Natural killer cell treated with Interleukin-12 subunit alpha and Interleukin-12 subunit beta and Interleukin-15 and Interleukin-18, amount 100 ng/mL, for 72 hours (primary cell): ENCODE results near the gene ZSWIM1. TPM values are rescaled to one million over a fixed set of nuclear protein-coding genes. Genes with fewer than 3 reads are reported as not detected.
"Not testable (repeated sequence)": the region's sequence is repeated elsewhere in the genome, so short reads cannot be mapped to it uniquely, and the experiment has no call there.

ENCODE experiments used
- ATAC-seq, 2 donors: fragments of 150-1000 bp; cut with Tn5 transposase in 1 of 2; sonication (Bioruptor Pico), chemical (Tn5 transposase) in 1 of 2; 2 replicates each; pipeline ENCODE4 v1.10.0; 2021
- DNase-seq: peaks from one replicate; pipeline ENCODE4 v3.0.0; 2022; ENCODE audit warnings: low spot score
- H3K27ac Mint-ChIP-seq, 2 donors: 1 replicate in 1 of 2; 2 replicates in 1 of 2; pipeline ENCODE4 v1.8.0; 2022; ENCODE audit warnings: mixed read lengths in 2 of 2, mild to moderate bottlenecking in 1 of 2, moderate library complexity in 1 of 2
- H3K27me3 Mint-ChIP-seq, 2 donors: 1 replicate in 1 of 2; 2 replicates in 1 of 2; pipeline ENCODE4 v1.8.0; 2022; ENCODE audit warnings: mixed read lengths in 2 of 2
- H3K36me3 Mint-ChIP-seq: one replicate; pipeline ENCODE4 v1.8.0; 2022; ENCODE audit warnings: mixed read lengths
- H3K4me1 Mint-ChIP-seq, 2 donors: 1 replicate in 1 of 2; 2 replicates in 1 of 2; pipeline ENCODE4 v1.8.0; 2022; ENCODE audit warnings: low read depth in 2 of 2, mixed read lengths in 2 of 2, mild to moderate bottlenecking in 1 of 2
- H3K4me3 Mint-ChIP-seq: one replicate; pipeline ENCODE4 v1.8.0; 2022; ENCODE audit warnings: mixed read lengths
- H3K9me3 Mint-ChIP-seq: 2 replicates; pipeline ENCODE4 v1.8.0; 2022; ENCODE audit warnings: mixed read lengths
- total RNA-seq, 2 donors: library from RNA; stranded (reverse); gene quantifications; one replicate each; pipeline ENCODE4 v1.2.3, GENCODE V29; 2022

Gene ZSWIM1
- total RNA-seq, 2 donors from 2014 or later = 2.7 to 3.2 TPM

GRCh38 chr20:45863543-45864470, 17.2 kb upstream of the ZSWIM1 start:
- ATAC-seq (no peak), DNase-seq (no peak)
- H3K27me3 Mint-ChIP-seq = no peaks in the 10 kb centered on the region
- peaks cover 6 to 12% of the 10 kb centered on the region in 2 donors for H3K4me1 Mint-ChIP-seq
- H3K4me3 Mint-ChIP-seq = no peak overlapping the region
- H3K27ac Mint-ChIP-seq = no peak overlapping the region
- H3K36me3 Mint-ChIP-seq = no peaks in the 10 kb centered on the region
- H3K9me3 Mint-ChIP-seq = no peaks in the 10 kb centered on the region

- Mint-ChIP-seq H3K36me3 (no peaks in the 10 kb centered on the region), H3K27me3 (no peaks in the 10 kb centered on the region), H3K4me1 (no peaks in the 10 kb centered on the region), H3K27ac (no peak overlapping the region), H3K9me3 (no peaks in the 10 kb centered on the region), H3K4me3 (no peak overlapping the region)
- no peak for ATAC-seq
- DNase-seq = no peak
Measured at GRCh38 chr20:45866454-45866853, 14.6 kb upstream of the ZSWIM1 start.

DNA sequence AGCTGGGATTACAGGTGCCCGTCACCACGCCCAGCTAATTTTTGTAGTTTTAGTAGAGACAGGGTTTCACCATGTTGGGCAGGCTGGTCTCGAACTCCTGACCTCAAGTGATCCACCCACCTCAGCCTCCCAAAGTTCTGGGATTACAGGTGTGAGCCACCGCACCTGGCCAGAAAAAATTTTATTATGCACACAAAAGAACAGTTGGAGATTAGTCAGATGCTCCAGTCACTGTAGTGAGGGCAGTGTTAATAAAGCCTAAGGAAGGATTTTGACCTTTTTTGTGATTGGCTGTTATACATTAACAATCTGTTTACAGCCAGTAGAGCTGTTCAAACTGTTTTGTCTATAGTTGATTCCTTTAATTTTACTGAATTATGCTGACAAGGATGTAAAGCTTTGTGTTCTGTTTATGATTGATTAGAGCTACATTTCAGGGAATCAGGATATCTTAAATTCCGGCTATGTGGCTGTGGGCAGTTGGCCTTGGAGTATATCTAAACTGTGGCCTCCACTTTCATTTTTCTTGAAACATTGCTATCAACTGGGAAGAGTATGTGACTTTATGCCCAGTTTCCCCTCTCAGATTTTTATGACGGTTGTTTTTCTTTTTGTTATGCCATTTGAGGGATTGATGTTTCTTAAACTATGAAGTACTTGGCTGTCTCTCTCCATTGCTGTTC, 13.8 kb upstream of the ZSWIM1 start:
- Mint-ChIP-seq H3K27ac (no peak overlapping the region), H3K4me1 (no peaks in the 10 kb centered on the region), H3K4me3 (no peak overlapping the region), H3K9me3 (no peaks in the 10 kb centered on the region), H3K36me3 (peaks cover 3% of the 10 kb centered on the region), H3K27me3 (no peaks in the 10 kb centered on the region)
- DNase-seq (no peak), ATAC-seq (no peak)

- no peaks in the 10 kb centered on the region for H3K4me1 Mint-ChIP-seq
- no peak for ATAC-seq
- no peak overlapping the region for H3K27ac Mint-ChIP-seq
- no peaks in the 10 kb centered on the region for H3K9me3 Mint-ChIP-seq
- no peak for DNase-seq
- peaks cover 5% of the 10 kb centered on the region for H3K36me3 Mint-ChIP-seq
- no peak overlapping the region for H3K4me3 Mint-ChIP-seq
- no peaks in the 10 kb centered on the region for H3K27me3 Mint-ChIP-seq
Measured at GRCh38 chr20:45867819-45868176, 13.2 kb upstream of the ZSWIM1 start.

DNA sequence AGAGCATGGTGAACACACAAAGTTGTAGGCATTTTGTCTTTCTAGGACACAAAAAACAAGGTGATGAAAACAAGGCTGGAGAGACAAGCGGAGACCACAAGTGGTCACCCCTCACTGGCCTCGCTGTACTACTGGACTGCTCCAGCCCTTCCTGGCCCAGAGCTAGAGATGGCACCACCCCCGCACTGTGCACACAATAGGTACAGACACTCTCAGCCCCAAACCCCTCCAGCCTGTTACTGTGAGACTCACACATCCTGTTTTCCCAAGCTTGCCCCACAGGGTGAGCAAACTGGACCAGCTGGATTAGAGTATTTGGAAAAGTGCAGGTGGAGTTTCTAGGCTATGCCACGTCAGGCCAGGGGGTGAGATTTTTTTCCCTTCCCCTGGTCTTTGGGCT, 8.4 kb upstream of the ZSWIM1 start:
- H3K9me3 Mint-ChIP-seq = no peaks in the 10 kb centered on the region
- no peak for DNase-seq
- no peak overlapping the region for H3K4me3 Mint-ChIP-seq
- no peak for ATAC-seq
- H3K4me1 Mint-ChIP-seq = no peaks in the 10 kb centered on the region
- H3K27ac Mint-ChIP-seq = no peak overlapping the region
- no peaks in the 10 kb centered on the region for H3K27me3 Mint-ChIP-seq
- H3K36me3 Mint-ChIP-seq = peaks cover 5% of the 10 kb centered on the region

- DNase-seq = no peak
- peaks cover 5% of the 10 kb centered on the region for H3K36me3 Mint-ChIP-seq
- no peaks in the 10 kb centered on the region for H3K4me1 Mint-ChIP-seq
- no peaks in the 10 kb centered on the region for H3K27me3 Mint-ChIP-seq
- H3K27ac Mint-ChIP-seq = no peak overlapping the region
- H3K9me3 Mint-ChIP-seq = no peaks in the 10 kb centered on the region
- ATAC-seq = no peak
- no peak overlapping the region for H3K4me3 Mint-ChIP-seq
Measured at GRCh38 chr20:45873409-45874103, 7.5 kb upstream of the ZSWIM1 start.

DNA sequence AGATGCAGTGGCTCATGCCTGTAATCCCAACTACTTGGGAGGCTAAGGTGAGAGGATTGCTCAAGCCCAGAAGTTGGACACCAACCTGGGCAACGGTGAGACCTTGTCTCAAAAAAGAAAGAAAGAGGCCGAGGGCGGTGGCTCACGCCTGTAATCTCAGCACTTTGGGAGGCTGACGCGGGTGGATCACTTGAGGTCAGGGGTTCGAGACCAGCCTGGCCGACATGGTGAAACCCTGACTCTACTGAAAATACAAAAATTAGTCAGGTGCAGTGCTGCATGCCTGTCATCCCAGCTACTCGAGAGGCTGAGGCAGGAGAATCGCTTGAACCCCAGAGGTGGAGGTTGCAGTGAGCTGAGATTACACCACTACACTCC, 6.9 kb upstream of the ZSWIM1 start:
- not testable (repeated sequence) for H3K27me3 Mint-ChIP-seq, DNase-seq, ATAC-seq, H3K4me3 Mint-ChIP-seq, H3K9me3 Mint-ChIP-seq, H3K36me3 Mint-ChIP-seq, H3K27ac Mint-ChIP-seq, H3K4me1 Mint-ChIP-seq

DNA sequence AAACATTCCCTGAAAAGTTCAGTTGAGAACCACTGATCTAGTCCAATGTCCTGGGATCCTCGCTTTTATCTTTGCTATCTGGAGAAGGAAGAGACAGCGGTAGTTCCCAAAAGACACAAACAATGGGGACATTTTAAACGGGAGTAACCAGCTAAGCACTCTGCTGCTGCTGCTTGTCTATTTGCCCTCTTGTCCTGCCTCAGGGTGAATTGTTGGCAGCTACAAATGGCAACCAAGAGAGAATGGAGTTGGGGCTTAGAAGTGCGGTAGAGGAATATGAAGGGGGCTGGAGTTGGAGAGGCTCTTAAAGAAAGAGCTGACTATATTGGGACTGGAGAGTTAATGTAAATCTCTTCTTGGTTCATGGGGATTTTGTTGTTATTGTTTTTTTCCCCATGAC, 6.5 kb upstream of the ZSWIM1 start:
- Mint-ChIP-seq H3K27ac (no peak overlapping the region), H3K4me3 (no peak overlapping the region), H3K27me3 (no peaks in the 10 kb centered on the region), H3K9me3 (no peaks in the 10 kb centered on the region), H3K36me3 (peaks cover 5% of the 10 kb centered on the region), H3K4me1 (no peaks in the 10 kb centered on the region)
- ATAC-seq (no peak), DNase-seq (no peak)

- DNase-seq (no peak), ATAC-seq (no peak)
- Mint-ChIP-seq H3K9me3 (no peaks in the 10 kb centered on the region), H3K4me1 (peaks cover 8 to 18% of the 10 kb centered on the region in 2 donors), H3K27me3 (peaks cover 4 to 5% of the 10 kb centered on the region in 2 donors), H3K27ac (no peak overlapping the region), H3K4me3 (no peak overlapping the region), H3K36me3 (no peaks in the 10 kb centered on the region)
Measured at GRCh38 chr20:45878076-45878761, 2.8 kb upstream of the ZSWIM1 start.

- H3K27ac Mint-ChIP-seq = no peak overlapping the region
- H3K9me3 Mint-ChIP-seq = no peaks in the 10 kb centered on the region
- H3K4me3 Mint-ChIP-seq = peak overlapping the region; percentile 57
- no peaks in the 10 kb centered on the region for H3K36me3 Mint-ChIP-seq
- DNase-seq (no peak), ATAC-seq (no peak)
- peaks cover 4 to 5% of the 10 kb centered on the region in 2 donors for H3K27me3 Mint-ChIP-seq
- peaks cover 8 to 18% of the 10 kb centered on the region in 2 donors for H3K4me1 Mint-ChIP-seq
Measured at GRCh38 chr20:45882469-45883099, 1.6 kb downstream of the ZSWIM1 start.

GRCh38 chr20:45883100-45883469, 2.1 kb downstream of the ZSWIM1 start:
- no peak for DNase-seq
- H3K27ac Mint-ChIP-seq = no peak overlapping the region
- peaks cover 8 to 18% of the 10 kb centered on the region in 2 donors for H3K4me1 Mint-ChIP-seq
- peaks cover 4 to 5% of the 10 kb centered on the region in 2 donors for H3K27me3 Mint-ChIP-seq
- ATAC-seq = no peak
- no peak overlapping the region for H3K4me3 Mint-ChIP-seq
- no peaks in the 10 kb centered on the region for H3K36me3 Mint-ChIP-seq
- H3K9me3 Mint-ChIP-seq = no peaks in the 10 kb centered on the region

GRCh38 chr20:45886590-45887345, 5.7 kb downstream of the ZSWIM1 start:
- Mint-ChIP-seq H3K9me3 (no peaks in the 10 kb centered on the region), H3K4me1 (peaks cover 3 to 8% of the 10 kb centered on the region in 2 donors), H3K4me3 (no peak overlapping the region), H3K36me3 (no peaks in the 10 kb centered on the region), H3K27ac (no peak overlapping the region), H3K27me3 (peaks cover 4 to 5% of the 10 kb centered on the region in 2 donors)
- ATAC-seq = no peak
- no peak for DNase-seq

- no peak within 1 kb of the TSS for H3K4me3 Mint-ChIP-seq
- ATAC-seq (no peak), DNase-seq (no peak)
- H3K9me3 Mint-ChIP-seq = no peaks in the 10 kb centered on the region
- no peak within 1 kb of the TSS for H3K27ac Mint-ChIP-seq
- H3K36me3 Mint-ChIP-seq = no peaks in the 10 kb centered on the region
- peaks cover under 1 to 3% of the 10 kb centered on the region in 2 donors for H3K27me3 Mint-ChIP-seq
- H3K4me1 Mint-ChIP-seq = peaks cover 7 to 9% of the 10 kb centered on the region in 2 donors
Measured at GRCh38 chr20:45887346-45887715, 6.3 kb downstream of the ZSWIM1 start, which contains the start of gene SPATA25. Gene SPATA25, minus strand, starts transcription at chr20:45887622. Its CDS starts 32 bp downstream, at chr20:45887590.
